ENCODE measurements around the gene PPP2R2B.

GRCh38 chr5:146734936-146735577 is 143.5 kb downstream of the PPP2R2B start:
- no peak for TF ChIP-seq CTCF (IDR thresholded peaks at IDR 0.05)
- TF ChIP-seq RAD21 (conservative IDR thresholded peaks at IDR 0.05 in 1 of 2, IDR thresholded peaks at IDR 0.05 in 1 of 2): no peak
- TF ChIP-seq NPAS2 (CRISPR knock-in tag; IDR thresholded peaks at IDR 0.05; ENCODE audit: borderline replicate concordance): no peak
- TF ChIP-seq JUNB (IDR thresholded peaks at IDR 0.05): no peak
